Posterior vena cava (tissue), 2 donors: Measurements from ENCODE around the gene PARP11. TPM values are rescaled to one million over a fixed set of nuclear protein-coding genes. Genes with fewer than 3 reads are reported as not detected.

Source experiments
- DNase-seq: peaks from one replicate; pipeline ENCODE4 v3.0.0-alpha.2; 2020; ENCODE audit warnings: low spot score
- intact Hi-C, 2 donors: fragments of 100-400 bp; cut with DNase I; formaldehyde crosslinking; loops; one replicate each; pipeline versions ENCODE4 v1.14.1 to v1.14.2; 2022 to 2023
- long read RNA-seq, 2 donors: library from polyadenylated mRNA; unstranded; transcript quantifications; one replicate each; pipeline ENCODE4 v2.0.0, GENCODE V29; 2020 to 2021
- total RNA-seq, 2 donors: library from RNA; stranded (reverse); fragmentation: NEBNext Ultra II Directional; extraction: Animal tissue kit (Norgen Biotek cat#: 25700); gene quantifications; one replicate each; pipeline ENCODE4 v1.2.1, GENCODE V29; 2021
- donor health status: DM: yes; HTN: yes; CAD: no.
- donor health status: DM: yes; HTN: yes; CAD: no.

The PARP11 gene, protein sequence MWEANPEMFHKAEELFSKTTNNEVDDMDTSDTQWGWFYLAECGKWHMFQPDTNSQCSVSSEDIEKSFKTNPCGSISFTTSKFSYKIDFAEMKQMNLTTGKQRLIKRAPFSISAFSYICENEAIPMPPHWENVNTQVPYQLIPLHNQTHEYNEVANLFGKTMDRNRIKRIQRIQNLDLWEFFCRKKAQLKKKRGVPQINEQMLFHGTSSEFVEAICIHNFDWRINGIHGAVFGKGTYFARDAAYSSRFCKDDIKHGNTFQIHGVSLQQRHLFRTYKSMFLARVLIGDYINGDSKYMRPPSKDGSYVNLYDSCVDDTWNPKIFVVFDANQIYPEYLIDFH
- total RNA-seq = 10 to 100 TPM; 10.0 to 10.4 TPM
- long read RNA-seq, donor 1, full-length matches to known transcripts = 2 of 6 reads
- long read RNA-seq, donor 1, partial matches to known transcripts = 0 of 6 reads
- long read RNA-seq, donor 1, other reads (novel, unspliced or antisense) = 4 of 6 reads
- long read RNA-seq, donor 2, full-length matches to known transcripts = 2 of 7 reads
- long read RNA-seq, donor 2, partial matches to known transcripts = 1 of 7 reads
- long read RNA-seq, donor 2, other reads (novel, unspliced or antisense) = 4 of 7 reads

DNA sequence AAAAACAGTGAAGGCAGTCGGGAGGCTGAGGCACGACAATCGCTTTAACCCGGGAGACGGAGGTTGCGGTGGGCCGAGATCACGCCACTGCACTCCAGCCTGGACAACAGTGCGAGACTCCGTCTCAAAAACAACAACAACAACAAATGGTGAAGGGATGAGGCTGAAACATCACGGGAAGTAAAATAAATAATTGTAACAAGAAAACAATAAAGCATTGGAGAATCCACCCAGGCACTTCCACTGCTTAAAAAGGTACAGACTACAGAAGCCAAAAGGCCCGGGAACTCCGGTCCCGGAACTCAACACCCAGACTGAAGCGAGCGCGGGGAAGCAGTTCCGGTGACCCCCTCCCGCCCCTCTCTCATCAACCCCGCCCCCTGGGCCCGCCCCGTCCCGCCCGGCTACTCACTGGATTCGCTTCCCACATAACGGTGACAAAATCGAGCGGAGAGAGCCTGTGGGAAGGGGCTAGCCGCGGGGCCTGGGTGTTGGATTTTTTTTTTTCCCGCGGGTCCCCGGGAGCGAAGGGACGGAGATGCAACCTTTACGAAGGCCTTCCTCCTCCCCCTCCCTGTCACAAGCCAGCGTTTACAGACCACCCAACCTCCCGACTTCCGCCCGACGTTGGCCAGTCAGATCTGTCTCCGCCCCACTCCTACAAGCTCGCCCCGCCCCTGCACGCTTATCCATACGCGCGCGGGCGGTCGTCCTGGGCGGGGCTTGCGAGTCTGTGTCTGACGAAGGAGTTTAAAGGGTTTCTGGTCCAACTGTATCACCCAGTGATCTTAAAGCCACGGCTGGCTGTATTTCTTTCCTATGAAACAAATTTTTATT lies at the start of gene PARP11:
Gene PARP11 (minus strand): TSS at position 600 of the 837 bp plus-strand sequence. CDS start 170 bp downstream, at position 430.
- peak; percentile 99 for DNase-seq
- intact Hi-C loops = no loop called here

DNA sequence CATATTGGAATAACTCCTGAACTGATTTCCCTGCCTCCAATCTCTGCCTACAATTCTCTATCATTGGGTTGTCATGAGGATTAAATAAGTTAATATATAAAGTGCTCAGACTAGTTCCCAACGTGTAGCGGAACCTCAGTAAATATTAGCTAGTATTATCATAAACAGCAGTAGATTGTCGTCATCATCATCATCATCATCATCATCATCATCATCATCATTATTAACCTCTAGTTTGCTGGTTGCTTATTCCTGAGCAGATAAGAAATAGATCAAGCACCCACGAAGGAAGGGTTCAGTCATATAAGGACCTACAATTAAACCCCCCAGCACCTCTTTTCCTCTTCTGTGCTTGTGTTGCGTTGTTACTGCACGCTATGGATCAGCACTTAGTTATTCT lies 48.8 kb upstream of the PARP11 start:
- DNase-seq = no peak
- intact Hi-C loops = no loop called here

DNA sequence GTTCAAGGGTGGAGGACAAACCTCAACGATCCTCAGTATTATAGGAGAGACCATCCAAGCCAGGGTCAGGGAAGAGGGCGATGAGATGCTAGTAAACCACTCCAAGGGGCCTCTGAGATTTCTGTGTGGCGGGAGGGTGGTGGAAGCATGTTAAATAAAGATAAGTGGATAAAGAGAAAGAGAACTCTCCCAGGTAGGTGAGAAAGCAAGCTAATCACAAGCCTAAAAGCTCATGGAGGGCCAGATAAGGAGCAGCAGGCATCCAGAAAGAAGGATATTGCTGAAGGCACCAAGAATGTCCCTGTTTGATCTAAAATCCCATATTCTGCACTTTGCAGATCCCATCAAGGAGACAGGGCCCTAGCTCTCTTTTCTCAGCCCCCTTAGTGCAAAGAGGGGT lies 48.3 kb upstream of the PARP11 start:
- intact Hi-C loops = loop anchor here in 1 of 2 donors (2.0 kb wide), 1 partner anchor 37 kb away; no protein-coding TSS in a partner anchor
- DNase-seq = no peak

DNA sequence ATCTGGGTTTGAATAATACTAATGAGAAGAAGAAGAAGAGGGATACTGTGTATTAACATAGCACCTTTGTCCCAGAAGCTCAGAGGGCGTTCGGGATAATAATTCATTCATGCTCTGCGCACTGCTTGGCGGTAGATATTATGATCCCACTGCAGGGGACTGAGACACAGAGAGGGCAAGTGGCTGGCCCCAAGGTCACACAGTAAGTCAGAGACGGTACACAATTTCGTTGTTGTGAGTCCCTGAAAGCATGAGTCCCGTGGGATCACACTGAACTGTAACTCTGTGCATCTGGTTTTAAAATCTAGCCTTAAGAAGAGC lies 47.9 kb upstream of the PARP11 start:
- intact Hi-C loops = loop anchor here in 1 of 2 donors (2.0 kb wide), 1 partner anchor 38 kb away; no protein-coding TSS in a partner anchor
- DNase-seq = no peak

DNA sequence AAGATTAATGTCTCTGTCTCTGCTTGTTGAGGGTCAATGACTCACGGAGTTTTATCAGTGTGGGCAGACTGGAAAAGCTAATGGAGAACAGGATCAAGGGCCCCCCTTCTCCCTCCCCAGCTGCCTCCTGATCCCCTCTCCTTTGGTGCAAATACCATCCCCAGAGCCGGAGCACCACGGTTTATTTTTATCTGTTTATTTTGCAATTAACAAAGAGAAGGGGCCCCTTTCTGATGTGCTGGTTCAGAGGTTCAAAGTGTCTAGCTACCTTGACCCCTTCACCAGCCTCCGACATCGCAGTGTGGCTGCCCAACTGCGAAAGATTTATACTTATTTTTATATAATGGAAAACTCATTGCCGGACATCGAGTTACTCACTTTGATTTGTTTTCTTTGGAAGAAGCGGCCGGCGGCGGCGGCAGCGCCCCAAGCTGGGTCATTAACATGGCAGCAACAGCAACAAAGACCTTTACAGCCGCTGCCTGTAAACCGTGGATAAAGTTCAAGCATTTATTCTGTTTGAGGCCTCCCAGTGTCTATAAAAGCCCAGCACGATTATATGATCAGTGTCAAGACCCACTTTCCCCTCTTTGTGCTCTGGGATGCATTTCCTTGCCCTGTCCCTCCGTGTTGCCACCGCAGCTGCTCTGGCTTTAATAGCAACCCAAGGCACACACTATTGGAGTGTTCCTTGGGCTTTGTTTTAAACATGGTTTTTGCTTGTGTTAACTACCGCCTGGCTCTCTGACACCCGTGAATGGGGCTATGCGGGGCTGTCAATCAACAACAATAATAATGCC lies 47.4 kb upstream of the PARP11 start:
- intact Hi-C loops = loop anchor here in 1 of 2 donors (2.0 kb wide), 1 partner anchor 38 kb away; no protein-coding TSS in a partner anchor
- no peak for DNase-seq

DNA sequence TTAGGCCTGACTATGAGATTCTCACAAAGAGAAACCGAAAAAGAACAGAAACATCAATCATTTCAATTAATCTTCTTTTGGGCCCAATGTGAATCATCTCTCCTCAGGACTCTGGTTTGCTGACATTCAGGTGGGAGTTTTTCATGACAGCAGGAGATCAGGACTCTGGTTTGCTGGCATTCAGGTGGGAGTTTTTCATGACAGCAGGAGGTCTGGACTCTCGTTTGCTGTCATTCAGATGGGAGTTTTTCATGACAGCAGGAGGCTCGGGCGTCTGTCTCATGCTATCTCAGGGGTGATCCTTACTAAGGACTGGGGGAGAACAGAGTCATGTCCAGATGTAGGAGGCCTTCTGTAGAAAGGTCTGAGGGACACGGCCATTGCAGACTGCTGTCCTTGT lies 40.1 kb upstream of the PARP11 start:
- intact Hi-C loops = loop anchor here in 1 of 2 donors (10.0 kb wide), 1 partner anchor 1612 kb away; no protein-coding TSS in a partner anchor
- DNase-seq = no peak

- intact Hi-C loops = loop anchor here in 1 of 2 donors (10.0 kb wide), 1 partner anchor 1612 kb away; no protein-coding TSS in a partner anchor
Measured at GRCh38 chr12:3912863-3913262, 39.7 kb upstream of the PARP11 start.

GRCh38 chr12:3911409-3911808 lies 38.2 kb upstream of the PARP11 start:
- intact Hi-C loops = loop anchor here in 1 of 2 donors (10.0 kb wide), 1 partner anchor 1613 kb away; no protein-coding TSS in a partner anchor
- no peak for DNase-seq

More at GRCh38 chr12:3912863-3913262, 39.7 kb upstream of the PARP11 start:
- DNase-seq = no peak

GRCh38 chr12:3905664-3906063 lies 32.5 kb upstream of the PARP11 start:
- no peak for DNase-seq
- intact Hi-C loops = no loop called here

GRCh38 chr12:3904999-3905398 lies 31.8 kb upstream of the PARP11 start:
- intact Hi-C loops = no loop called here

GRCh38 chr12:3902921-3903320 lies 29.7 kb upstream of the PARP11 start:
- intact Hi-C loops = no loop called here
- DNase-seq = no peak

More at GRCh38 chr12:3904999-3905398, 31.8 kb upstream of the PARP11 start:
- DNase-seq = no peak

- intact Hi-C loops = no loop called here
- DNase-seq = no peak
Measured at GRCh38 chr12:3901116-3901515, 27.9 kb upstream of the PARP11 start.

- no peak for DNase-seq
- intact Hi-C loops = no loop called here
Measured at GRCh38 chr12:3898756-3899155, 25.6 kb upstream of the PARP11 start.

DNA sequence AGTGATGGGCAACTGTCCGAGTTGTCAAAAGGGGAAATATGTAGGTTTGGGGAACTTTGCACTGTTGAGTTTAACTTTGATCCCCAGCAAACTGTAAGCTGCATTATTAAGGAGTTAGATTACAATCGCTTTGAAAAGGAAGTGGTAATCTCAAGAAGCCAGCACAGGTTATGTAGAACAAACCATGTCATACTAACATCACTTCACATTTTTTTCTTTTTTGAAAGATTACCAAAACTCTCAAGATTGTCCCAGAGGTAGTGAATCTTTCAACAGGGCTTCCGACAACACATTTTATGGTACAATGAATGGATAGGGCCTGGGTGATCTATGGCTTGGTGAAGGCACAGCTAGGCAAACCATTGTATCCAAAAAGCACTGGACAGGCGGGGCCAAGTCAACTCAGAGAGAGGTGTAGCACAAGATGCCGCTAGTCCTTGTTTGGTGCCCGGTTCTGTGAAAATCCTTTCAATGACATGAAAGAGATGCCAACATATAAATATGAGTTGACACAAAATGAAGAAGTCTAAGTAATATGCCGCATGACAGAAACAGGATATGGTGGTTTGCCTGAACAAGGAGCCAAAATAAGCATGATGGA lies 24.3 kb upstream of the PARP11 start:
- intact Hi-C loops = no loop called here
- no peak for DNase-seq

- intact Hi-C loops = no loop called here
- no peak for DNase-seq
Measured at GRCh38 chr12:3896801-3897351, 23.7 kb upstream of the PARP11 start.

GRCh38 chr12:3896356-3896755 lies 23.2 kb upstream of the PARP11 start:
- DNase-seq = no peak
- intact Hi-C loops = no loop called here

- no peak for DNase-seq
- intact Hi-C loops = no loop called here
Measured at GRCh38 chr12:3892631-3893030, 19.4 kb upstream of the PARP11 start.

DNA sequence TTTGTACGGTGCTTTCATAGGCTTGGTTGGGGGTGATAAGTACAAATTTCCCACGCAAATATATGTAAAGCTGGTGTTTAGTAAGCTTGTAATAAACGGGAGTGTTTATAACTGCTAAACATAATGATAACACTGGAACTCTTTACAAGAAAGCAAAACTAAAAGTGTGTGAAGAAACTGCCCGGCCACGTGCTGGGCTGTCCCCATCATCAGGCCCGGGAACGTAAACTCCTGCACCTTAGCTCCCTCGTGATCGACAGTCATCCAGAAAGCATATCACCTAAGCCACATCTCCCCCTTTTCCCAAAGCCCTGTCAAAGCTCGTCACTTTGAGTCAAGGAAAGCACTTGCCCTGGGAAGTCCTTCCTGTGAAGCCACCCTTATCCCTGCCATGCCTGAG lies 18.0 kb upstream of the PARP11 start:
- intact Hi-C loops = no loop called here
- DNase-seq = no peak
